OCI-LY1 (cell line): ENCODE results near the gene MAGI2.

Source experiments
- H2AFZ ChIP-seq: fragments of 200-600 bp; sonication (generic), shearing (Covaris generic); 2 replicates; pipeline ENCODE4 v1.6.0; 2014; ENCODE audit warnings: antibody characterized with exemption, mild to moderate bottlenecking, low read length
- H3F3A ChIP-seq: fragments of 200-600 bp; sonication (generic), shearing (Covaris generic); 2 replicates; pipeline ENCODE4 v1.6.0; 2014; ENCODE audit warnings: mild to moderate bottlenecking, antibody characterized with exemption, low read length, moderate library complexity; ENCODE audit not compliant: insufficient read depth
- H3K27ac ChIP-seq: fragments of 200-600 bp; sonication (generic); 2 replicates; pipeline ENCODE4 v1.5.1; 2014; ENCODE audit warnings: low read length, mixed run types, mild to moderate bottlenecking, low read depth; ENCODE audit not compliant: poor library complexity, severe bottlenecking
- H3K27me3 ChIP-seq: fragments of 200-600 bp; sonication (generic); 2 replicates; pipeline ENCODE4 v1.6.0; 2014; ENCODE audit warnings: antibody characterized with exemption, mild to moderate bottlenecking, low read length, moderate library complexity; ENCODE audit not compliant: insufficient read depth
- H3K36me3 ChIP-seq: fragments of 200-600 bp; sonication (generic); 2 replicates; pipeline ENCODE4 v1.6.1; 2014; ENCODE audit warnings: mild to moderate bottlenecking, antibody characterized with exemption, low read length, moderate library complexity, mixed read lengths; ENCODE audit not compliant: insufficient read depth
- H3K4me1 ChIP-seq: fragments of 200-600 bp; sonication (generic); 2 replicates; pipeline ENCODE4 v1.5.1; 2014; ENCODE audit warnings: mild to moderate bottlenecking, low read length, moderate library complexity; ENCODE audit not compliant: insufficient read depth, severe bottlenecking
- H3K4me2 ChIP-seq: fragments of 200-600 bp; sonication (generic), shearing (Covaris generic); 2 replicates; pipeline ENCODE4 v1.6.1; 2014; ENCODE audit warnings: low read length
- H3K4me3 ChIP-seq: fragments of 200-600 bp; sonication (generic); 2 replicates; pipeline ENCODE4 v1.5.1; 2014; ENCODE audit warnings: low read length, low read depth, mild to moderate bottlenecking, mixed read lengths; ENCODE audit not compliant: poor library complexity, severe bottlenecking
- H3K79me2 ChIP-seq: fragments of 200-600 bp; shearing (Covaris generic); 2 replicates; pipeline ENCODE4 v1.6.1; 2016; ENCODE audit warnings: mixed run types, low read length, mixed read lengths; ENCODE audit not compliant: insufficient read depth
- H3K9ac ChIP-seq: fragments of 200-600 bp; sonication (generic), shearing (Covaris generic); 2 replicates; pipeline ENCODE4 v1.6.1; 2014; ENCODE audit warnings: mild to moderate bottlenecking, low read length, mixed read lengths
- H3K9me2 ChIP-seq: fragments of 200-600 bp; sonication (generic), shearing (Covaris generic); 2 replicates; pipeline ENCODE4 v1.6.1; 2014; ENCODE audit warnings: low read depth, mild to moderate bottlenecking, low read length, mixed read lengths
- H3K9me3 ChIP-seq: fragments of 200-600 bp; shearing (Covaris generic); 2 replicates; pipeline ENCODE4 v1.6.1; 2014; ENCODE audit warnings: low read length, mixed read lengths
- H4K20me1 ChIP-seq: fragments of 200-600 bp; sonication (generic), shearing (Covaris generic); 2 replicates; pipeline ENCODE4 v1.6.0; 2016; ENCODE audit warnings: mild to moderate bottlenecking, low read length; ENCODE audit not compliant: insufficient read depth
- EZH2 ChIP-seq: fragments of 200-600 bp; sonication (generic), shearing (Covaris generic); IDR thresholded peaks from 2 replicates; pipeline ENCODE4 v1.8.0; 2017; ENCODE audit warnings: borderline replicate concordance, mixed run types, mild to moderate bottlenecking, antibody characterized with exemption, low read length, moderate library complexity, mixed read lengths
- TF ChIP-seq, protein P1 (sequence below): fragments of 200-600 bp; sonication (generic), shearing (Covaris generic); IDR thresholded peaks from 2 replicates; pipeline ENCODE4 v1.5.1; 2017; ENCODE audit warnings: mild to moderate bottlenecking, antibody characterized with exemption, low read length, moderate library complexity, mixed read lengths

The MAGI2 gene

DNA sequence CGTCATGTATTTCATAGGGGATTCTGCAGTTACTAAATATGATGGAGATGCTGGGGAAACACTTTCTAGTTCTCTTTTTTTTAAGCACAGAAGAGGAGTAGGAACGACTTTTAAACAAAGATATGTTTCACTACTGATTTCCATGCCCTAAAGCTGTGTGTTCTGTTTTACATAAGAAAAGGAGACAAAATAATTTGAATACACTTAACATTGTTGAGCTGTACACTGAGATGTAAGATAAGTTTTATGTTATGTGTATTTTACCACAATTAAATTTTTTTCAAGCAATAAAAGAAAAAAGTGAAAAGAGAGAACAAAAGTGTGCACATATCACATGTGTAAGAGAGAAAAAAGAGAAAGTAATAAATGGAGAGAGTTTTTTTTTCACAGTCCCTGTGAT is 1246.7 kb downstream of the MAGI2 start:
- Histone ChIP-seq H3K9me2 (no peaks in the 10 kb centered on the region), H4K20me1 (no peaks in the 10 kb centered on the region), H3K9me3 (no peaks in the 10 kb centered on the region), H3K27me3 (no peaks in the 10 kb centered on the region), H2AFZ (no peak overlapping the region), H3K4me1 (no peaks in the 10 kb centered on the region), H3K79me2 (no peaks in the 10 kb centered on the region), H3K9ac (no peak overlapping the region), H3K4me3 (no peak overlapping the region), H3K4me2 (no peak overlapping the region), H3K27ac (no peak overlapping the region), H3K36me3 (no peaks in the 10 kb centered on the region), H3F3A (no peaks in the 10 kb centered on the region)
- TF ChIP-seq EZH2 = no peak
- TF ChIP-seq, protein P1, sequence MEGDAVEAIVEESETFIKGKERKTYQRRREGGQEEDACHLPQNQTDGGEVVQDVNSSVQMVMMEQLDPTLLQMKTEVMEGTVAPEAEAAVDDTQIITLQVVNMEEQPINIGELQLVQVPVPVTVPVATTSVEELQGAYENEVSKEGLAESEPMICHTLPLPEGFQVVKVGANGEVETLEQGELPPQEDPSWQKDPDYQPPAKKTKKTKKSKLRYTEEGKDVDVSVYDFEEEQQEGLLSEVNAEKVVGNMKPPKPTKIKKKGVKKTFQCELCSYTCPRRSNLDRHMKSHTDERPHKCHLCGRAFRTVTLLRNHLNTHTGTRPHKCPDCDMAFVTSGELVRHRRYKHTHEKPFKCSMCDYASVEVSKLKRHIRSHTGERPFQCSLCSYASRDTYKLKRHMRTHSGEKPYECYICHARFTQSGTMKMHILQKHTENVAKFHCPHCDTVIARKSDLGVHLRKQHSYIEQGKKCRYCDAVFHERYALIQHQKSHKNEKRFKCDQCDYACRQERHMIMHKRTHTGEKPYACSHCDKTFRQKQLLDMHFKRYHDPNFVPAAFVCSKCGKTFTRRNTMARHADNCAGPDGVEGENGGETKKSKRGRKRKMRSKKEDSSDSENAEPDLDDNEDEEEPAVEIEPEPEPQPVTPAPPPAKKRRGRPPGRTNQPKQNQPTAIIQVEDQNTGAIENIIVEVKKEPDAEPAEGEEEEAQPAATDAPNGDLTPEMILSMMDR = no peak

DNA sequence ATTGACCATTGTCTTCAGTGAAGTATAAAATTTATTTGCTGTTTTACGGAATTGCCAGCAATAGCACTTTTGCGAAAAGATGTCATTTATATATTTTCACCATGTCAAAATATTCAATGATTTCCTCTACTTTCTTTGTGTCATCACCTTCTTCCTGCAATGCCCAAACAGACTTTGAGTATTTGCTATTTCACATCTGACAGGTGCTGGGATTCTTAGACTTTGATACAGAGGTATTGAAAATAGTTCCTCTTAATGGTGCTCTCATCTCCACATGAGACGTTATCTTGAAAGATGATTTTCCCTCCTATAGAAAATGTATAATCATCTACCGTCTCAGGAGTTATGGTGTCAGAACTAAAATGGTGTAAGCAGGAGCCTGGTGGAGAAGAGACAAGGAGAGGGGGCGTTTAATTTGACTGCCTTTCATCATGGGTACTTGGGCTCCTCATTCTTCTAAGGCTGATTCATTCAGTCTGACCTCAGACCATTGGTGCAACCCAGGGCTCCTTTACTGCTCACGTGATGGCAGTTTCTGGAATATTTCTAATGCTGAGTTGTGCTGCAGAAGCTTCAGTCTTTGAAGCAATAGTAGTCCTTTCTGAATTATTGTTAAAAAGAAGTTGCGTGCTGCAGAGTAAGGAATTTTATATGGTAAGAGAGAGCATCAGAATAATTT is 1250.3 kb downstream of the MAGI2 start:
- TF ChIP-seq, protein P1 = no peak
- TF ChIP-seq EZH2 = no peak
- Histone ChIP-seq H2AFZ (no peak overlapping the region), H3K9ac (no peak overlapping the region), H3K36me3 (no peaks in the 10 kb centered on the region), H3K4me2 (no peak overlapping the region), H3K27ac (no peak overlapping the region), H3F3A (no peaks in the 10 kb centered on the region), H3K9me3 (no peaks in the 10 kb centered on the region), H3K79me2 (no peaks in the 10 kb centered on the region), H3K4me1 (no peaks in the 10 kb centered on the region), H3K27me3 (no peaks in the 10 kb centered on the region), H4K20me1 (no peaks in the 10 kb centered on the region), H3K9me2 (no peaks in the 10 kb centered on the region), H3K4me3 (no peak overlapping the region)

DNA sequence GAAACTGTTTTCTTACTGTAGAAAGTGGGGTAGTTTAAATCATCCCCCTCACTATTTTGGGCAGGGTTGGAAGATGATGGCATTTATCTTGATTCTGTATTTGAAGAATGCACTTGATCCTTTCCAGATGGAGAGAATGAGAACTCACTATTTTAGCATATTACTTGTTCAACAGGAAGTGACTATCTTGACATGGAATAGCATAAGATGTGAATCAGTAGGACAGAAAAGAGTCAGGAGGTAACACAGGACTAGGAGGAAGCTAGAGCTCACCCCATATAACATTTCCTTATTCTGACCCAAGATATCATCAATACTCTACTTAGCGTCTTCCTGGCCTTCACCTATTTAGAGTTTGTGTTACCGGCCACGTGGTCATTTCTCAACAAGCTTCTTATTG is 1254.7 kb downstream of the MAGI2 start:
- no peaks in the 10 kb centered on the region for H3K27me3 ChIP-seq
- no peaks in the 10 kb centered on the region for H3K9me2 ChIP-seq
- H3K4me2 ChIP-seq = no peak overlapping the region
- no peak overlapping the region for H3K9ac ChIP-seq
- no peaks in the 10 kb centered on the region for H4K20me1 ChIP-seq
- TF ChIP-seq EZH2 = no peak
- TF ChIP-seq, protein P1 = no peak
- no peaks in the 10 kb centered on the region for H3K9me3 ChIP-seq
- H3K36me3 ChIP-seq = no peaks in the 10 kb centered on the region
- H3K27ac ChIP-seq = no peak overlapping the region
- H2AFZ ChIP-seq = no peak overlapping the region
- no peaks in the 10 kb centered on the region for H3F3A ChIP-seq
- no peaks in the 10 kb centered on the region for H3K4me1 ChIP-seq
- H3K79me2 ChIP-seq = no peaks in the 10 kb centered on the region
- no peak overlapping the region for H3K4me3 ChIP-seq
